ENCODE results near the gene IFT57. TPM values are rescaled to one million over a fixed set of nuclear protein-coding genes. Genes with fewer than 3 reads are reported as not detected.

Gene IFT57
- polyA plus RNA-seq, 1 of the 3 experiments (the other 2 are of a cell fraction), result 81.6 TPM

DNA sequence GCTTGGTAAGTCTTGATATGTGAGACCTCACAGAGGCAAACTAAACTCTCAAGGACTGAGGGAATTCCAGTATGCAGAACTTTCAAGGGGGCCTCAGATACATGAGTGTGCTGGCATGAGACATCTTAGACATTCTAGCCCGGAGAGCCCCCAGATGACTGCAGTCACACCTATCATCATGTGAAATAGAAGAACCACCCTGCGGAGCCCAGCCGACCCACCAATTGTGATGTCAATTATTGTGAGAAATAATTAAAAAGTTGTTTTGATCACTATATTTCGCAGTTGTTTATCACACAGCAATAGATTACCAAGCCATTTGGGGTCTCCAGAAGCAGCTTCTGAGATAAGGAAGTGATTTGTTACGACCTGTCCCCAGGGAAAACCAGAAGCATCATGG lies 76.1 kb downstream of the IFT57 start:
- TF ChIP-seq FOSL2 (IDR thresholded peaks at IDR 0.05; ENCODE audit: borderline replicate concordance, low read depth), result no peak
- no peak for TF ChIP-seq NRF1 (IDR thresholded peaks at IDR 0.05; ENCODE audit: low read depth, low read length)
- TF ChIP-seq RAD21 (IDR thresholded peaks at IDR 0.05; ENCODE audit: low read length), result no peak
- TF ChIP-seq, protein P1, sequence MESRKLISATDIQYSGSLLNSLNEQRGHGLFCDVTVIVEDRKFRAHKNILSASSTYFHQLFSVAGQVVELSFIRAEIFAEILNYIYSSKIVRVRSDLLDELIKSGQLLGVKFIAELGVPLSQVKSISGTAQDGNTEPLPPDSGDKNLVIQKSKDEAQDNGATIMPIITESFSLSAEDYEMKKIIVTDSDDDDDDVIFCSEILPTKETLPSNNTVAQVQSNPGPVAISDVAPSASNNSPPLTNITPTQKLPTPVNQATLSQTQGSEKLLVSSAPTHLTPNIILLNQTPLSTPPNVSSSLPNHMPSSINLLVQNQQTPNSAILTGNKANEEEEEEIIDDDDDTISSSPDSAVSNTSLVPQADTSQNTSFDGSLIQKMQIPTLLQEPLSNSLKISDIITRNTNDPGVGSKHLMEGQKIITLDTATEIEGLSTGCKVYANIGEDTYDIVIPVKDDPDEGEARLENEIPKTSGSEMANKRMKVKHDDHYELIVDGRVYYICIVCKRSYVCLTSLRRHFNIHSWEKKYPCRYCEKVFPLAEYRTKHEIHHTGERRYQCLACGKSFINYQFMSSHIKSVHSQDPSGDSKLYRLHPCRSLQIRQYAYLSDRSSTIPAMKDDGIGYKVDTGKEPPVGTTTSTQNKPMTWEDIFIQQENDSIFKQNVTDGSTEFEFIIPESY (IDR thresholded peaks at IDR 0.05; ENCODE audit: borderline replicate concordance, low read depth), result no peak
- TF ChIP-seq EP300 (IDR thresholded peaks at IDR 0.05; ENCODE audit: borderline replicate concordance in 1 of 2, low read depth in 1 of 2, low read length in 1 of 2), result no peak
- no peak for TF ChIP-seq TAF1 (IDR thresholded peaks at IDR 0.05; ENCODE audit: borderline replicate concordance, low read depth, low read length)
- H3K36me3 ChIP-seq (replicated peaks in 1 of 2; ENCODE audit: control insufficient read depth in 1 of 2, insufficient read depth in 2 of 2, low read length in 1 of 2), result no peaks in the 10 kb centered on the region

DNA sequence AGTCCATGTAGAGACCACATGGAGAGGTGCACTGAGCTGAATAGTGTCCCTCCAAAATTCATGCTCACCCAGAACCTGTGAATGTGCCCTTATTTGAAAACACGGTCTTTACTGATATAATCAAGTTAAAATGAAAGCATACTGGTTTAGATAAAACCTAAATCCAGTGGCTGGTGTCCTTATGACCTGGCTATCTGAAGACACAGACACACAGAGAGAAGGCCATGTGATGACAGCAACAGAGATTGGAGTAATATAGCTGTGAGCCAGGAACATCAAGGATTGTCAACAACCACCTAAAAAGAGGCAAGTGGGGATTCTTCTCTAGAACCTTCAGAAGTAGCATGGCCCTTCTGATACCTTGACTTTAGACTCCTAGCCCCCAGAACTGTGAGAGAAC lies 76.6 kb downstream of the IFT57 start:
- H3K9me3 ChIP-seq, result no peaks in the 10 kb centered on the region
- H2AFZ ChIP-seq (ENCODE audit: low read depth), result no peak overlapping the region
- CTCF ChIA-PET, result interaction anchor here (1.3 kb wide), 1 partner anchor 8 kb away, joined by 3 read pairs; no protein-coding TSS in a partner anchor
- no peaks in the 10 kb centered on the region for H3K79me2 ChIP-seq (ENCODE audit: insufficient read depth)
- no peak overlapping the region for H3K27ac ChIP-seq (ENCODE audit: low read depth in 2 of 2, low read length in 1 of 2)
- WGBS (ENCODE audit: low lambda C conversion rate), result 15% methylated on average over 1 of the region's 1 CpG
- H3K36me3 ChIP-seq (replicated peaks in 1 of 2; ENCODE audit: control insufficient read depth in 1 of 2, insufficient read depth in 2 of 2, low read length in 1 of 2), result no peaks in the 10 kb centered on the region
- TF ChIP-seq MEF2A (IDR thresholded peaks at IDR 0.05; ENCODE audit: borderline replicate concordance, low read depth), result no peak
- TF ChIP-seq TAF1 (IDR thresholded peaks at IDR 0.05; ENCODE audit: borderline replicate concordance, low read depth, low read length), result no peak
- TF ChIP-seq, protein P2, sequence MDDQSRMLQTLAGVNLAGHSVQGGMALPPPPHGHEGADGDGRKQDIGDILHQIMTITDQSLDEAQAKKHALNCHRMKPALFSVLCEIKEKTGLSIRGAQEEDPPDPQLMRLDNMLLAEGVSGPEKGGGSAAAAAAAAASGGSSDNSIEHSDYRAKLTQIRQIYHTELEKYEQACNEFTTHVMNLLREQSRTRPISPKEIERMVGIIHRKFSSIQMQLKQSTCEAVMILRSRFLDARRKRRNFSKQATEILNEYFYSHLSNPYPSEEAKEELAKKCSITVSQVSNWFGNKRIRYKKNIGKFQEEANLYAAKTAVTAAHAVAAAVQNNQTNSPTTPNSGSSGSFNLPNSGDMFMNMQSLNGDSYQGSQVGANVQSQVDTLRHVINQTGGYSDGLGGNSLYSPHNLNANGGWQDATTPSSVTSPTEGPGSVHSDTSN (IDR thresholded peaks at IDR 0.05), result no peak
- no peak for TF ChIP-seq MXI1 (IDR thresholded peaks at IDR 0.05; ENCODE audit: low read depth, low read length)
- TF ChIP-seq POLR2AphosphoS5 (IDR thresholded peaks at IDR 0.05; ENCODE audit: low read depth, low read length), result no peak
- no peak for TF ChIP-seq ELF1 (IDR thresholded peaks at IDR 0.05)
- TF ChIP-seq, protein P3, sequence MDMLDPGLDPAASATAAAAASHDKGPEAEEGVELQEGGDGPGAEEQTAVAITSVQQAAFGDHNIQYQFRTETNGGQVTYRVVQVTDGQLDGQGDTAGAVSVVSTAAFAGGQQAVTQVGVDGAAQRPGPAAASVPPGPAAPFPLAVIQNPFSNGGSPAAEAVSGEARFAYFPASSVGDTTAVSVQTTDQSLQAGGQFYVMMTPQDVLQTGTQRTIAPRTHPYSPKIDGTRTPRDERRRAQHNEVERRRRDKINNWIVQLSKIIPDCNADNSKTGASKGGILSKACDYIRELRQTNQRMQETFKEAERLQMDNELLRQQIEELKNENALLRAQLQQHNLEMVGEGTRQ (IDR thresholded peaks at IDR 0.05; ENCODE audit: borderline replicate concordance, low read depth, low read length), result no peak
- no peak for TF ChIP-seq TCF12 (IDR thresholded peaks at IDR 0.05)
- no peak for TF ChIP-seq FOXJ3 (CRISPR knock-in tag; IDR thresholded peaks at IDR 0.05)
- no peak overlapping the region for H3K4me3 ChIP-seq (ENCODE audit: low read depth in 2 of 2, low read length in 1 of 2)
- no peaks in the 10 kb centered on the region for H3K27me3 ChIP-seq (ENCODE audit: insufficient read depth)
- no peaks in the 10 kb centered on the region for H3K9me2 ChIP-seq
- H3K4me1 ChIP-seq (ENCODE audit: control insufficient read depth in 1 of 2, insufficient read depth in 2 of 2, low read depth in 1 of 2, low read length in 1 of 2), result peaks cover 0 to 3% of the 10 kb centered on the region in 2 experiments; a peak in 1 of 4 replicates
- H4K20me1 ChIP-seq (ENCODE audit: insufficient read depth), result no peaks in the 10 kb centered on the region
- no peak for DNase-seq
- no peak overlapping the region for H3K4me2 ChIP-seq
- POLR2A ChIA-PET, result no interaction called here
- no peak overlapping the region for H3K9ac ChIP-seq
- no peaks in the 10 kb centered on the region for H3F3A ChIP-seq (replicated peaks; ENCODE audit: insufficient read depth)

More for the DNA sequence above, 76.1 kb downstream of the IFT57 start:
- Histone ChIP-seq H4K20me1 (ENCODE audit: insufficient read depth) (no peaks in the 10 kb centered on the region), H3K9ac (no peak overlapping the region), H3K79me2 (ENCODE audit: insufficient read depth) (no peaks in the 10 kb centered on the region), H3K4me3 (ENCODE audit: low read depth in 2 of 2, low read length in 1 of 2) (no peak overlapping the region), H3F3A (replicated peaks; ENCODE audit: insufficient read depth) (no peaks in the 10 kb centered on the region), H3K27me3 (ENCODE audit: insufficient read depth) (no peaks in the 10 kb centered on the region), H3K4me2 (no peak overlapping the region), H3K9me2 (no peaks in the 10 kb centered on the region), H3K4me1 (ENCODE audit: control insufficient read depth in 1 of 2, insufficient read depth in 2 of 2, low read depth in 1 of 2, low read length in 1 of 2) (peaks cover 0 to 5% of the 10 kb centered on the region in 2 experiments; a peak in 1 of 4 replicates), H3K9me3 (no peaks in the 10 kb centered on the region), H2AFZ (ENCODE audit: low read depth) (no peak overlapping the region), H3K27ac (ENCODE audit: low read depth in 2 of 2, low read length in 1 of 2) (no peak overlapping the region)
- CTCF ChIA-PET, result no interaction called here
- no peak for DNase-seq
- POLR2A ChIA-PET, result no interaction called here
- WGBS (ENCODE audit: low lambda C conversion rate), result 71% methylated on average over 5 of the region's 5 CpGs

Measured in SK-N-SH (cell line).